Amygdala (tissue), 56 donors: Measurements from ENCODE around the gene GARNL3.
A peak's percentile ranks its signal among the peaks of the same experiment; 100 is the strongest.

ENCODE experiments used
- DNase-seq, 56 donors: peaks; one replicate each; lab custom pipeline; 2025; lab: John Stamatoyannopoulos, UW

GARNL3 gene

GRCh38 chr9:127336506-127337352 is 72.2 kb downstream of the GARNL3 start:
- DNase-seq, result peak in 25 of 56 donors; percentile 9 to 72 (median 34)

- no peak for DNase-seq
Observed at GRCh38 chr9:127340721-127341120, 76.1 kb downstream of the GARNL3 start.

- DNase-seq, result no peak
Observed at GRCh38 chr9:127341152-127341551, 76.6 kb downstream of the GARNL3 start.

GRCh38 chr9:127344368-127345000 is 79.9 kb downstream of the GARNL3 start:
- peak in 1 of 56 donors; percentile 6 for DNase-seq

GRCh38 chr9:127345566-127345965 is 81.0 kb downstream of the GARNL3 start:
- DNase-seq, result no peak

- no peak for DNase-seq
Observed at GRCh38 chr9:127346584-127346983, 82.0 kb downstream of the GARNL3 start.

GRCh38 chr9:127347831-127348776 is 83.5 kb downstream of the GARNL3 start:
- peak in 6 of 56 donors; percentile 20 to 43 (median 26) for DNase-seq

GRCh38 chr9:127349483-127350113 is 85.0 kb downstream of the GARNL3 start:
- DNase-seq, result no peak

- no peak for DNase-seq
Observed at GRCh38 chr9:127351182-127352166, 86.9 kb downstream of the GARNL3 start.

- DNase-seq, result no peak
Observed at GRCh38 chr9:127353882-127354281, 89.3 kb downstream of the GARNL3 start.

GRCh38 chr9:127356906-127357305 is 92.3 kb downstream of the GARNL3 start:
- no peak for DNase-seq

- no peak for DNase-seq
Observed at GRCh38 chr9:127358023-127358535, 93.5 kb downstream of the GARNL3 start.

- DNase-seq, result no peak
Observed at GRCh38 chr9:127358770-127359169, 94.2 kb downstream of the GARNL3 start.

- peak in 1 of 56 donors; percentile 28 for DNase-seq
Observed at GRCh38 chr9:127360250-127360649, 95.7 kb downstream of the GARNL3 start.

- peak in 9 of 56 donors; percentile 16 to 41 (median 27) for DNase-seq
Observed at GRCh38 chr9:127360829-127361228, 96.3 kb downstream of the GARNL3 start.

- no peak for DNase-seq
Observed at GRCh38 chr9:127361561-127361960, 97.0 kb downstream of the GARNL3 start.

- no peak for DNase-seq
Observed at GRCh38 chr9:127362829-127363228, 98.3 kb downstream of the GARNL3 start.

- no peak for DNase-seq
Observed at GRCh38 chr9:127365461-127365860, 100.9 kb downstream of the GARNL3 start.

GRCh38 chr9:127366594-127366993 is 102.0 kb downstream of the GARNL3 start:
- peak in 22 of 56 donors; percentile 11 to 60 (median 30) for DNase-seq
